Breast epithelium (tissue), 4 donors: ENCODE measurements around the gene SDR39U1. TPM values are rescaled to one million over a fixed set of nuclear protein-coding genes. Genes with fewer than 3 reads are reported as not detected.

Source experiments
- DNase-seq, 2 donors: peaks; one replicate each; pipeline ENCODE4 v3.0.0-alpha.2; 2019; ENCODE audit warnings: low spot score in 2 of 2
- H3K27ac ChIP-seq, 2 donors: fragments of 200-600 bp; sonication (generic) in 1 of 2; one replicate each; pipeline ENCODE4 v1.5.1; 2016 to 2019; ENCODE audit warnings: mild to moderate bottlenecking in 1 of 2
- H3K27me3 ChIP-seq, 2 donors: fragments of 200-600 bp; sonication (generic) in 1 of 2; one replicate each; pipeline versions ENCODE4 v1.5.1 to v1.6.0; 2017 to 2019; ENCODE audit warnings: control low read depth in 1 of 2, mild to moderate bottlenecking in 1 of 2
- H3K36me3 ChIP-seq: fragments of 200-600 bp; one replicate; pipeline ENCODE4 v1.5.1; 2019
- H3K4me1 ChIP-seq, 2 donors: fragments of 200-600 bp; sonication (generic); one replicate each; pipeline ENCODE4 v1.5.1; 2016 to 2019; ENCODE audit warnings: control low read depth in 1 of 2
- H3K4me3 ChIP-seq, 3 donors: fragments of 200-600 bp; sonication (generic); 1 replicate in 2 of 3; 2 replicates in 1 of 3; pipeline ENCODE4 v1.5.1; 2016 to 2019; ENCODE audit warnings: mild to moderate bottlenecking in 3 of 3, moderate library complexity in 2 of 3
- H3K9me3 ChIP-seq, 2 donors: fragments of 200-600 bp; sonication (generic) in 1 of 2; one replicate each; pipeline ENCODE4 v1.5.1; 2016 to 2019; ENCODE audit warnings: control low read depth in 1 of 2
- POLR2A ChIP-seq: fragments of 450-650 bp; IDR thresholded peaks from one replicate; pipeline ENCODE4 v1.6.1; 2016; ENCODE audit warnings: antibody characterized with exemption, mild to moderate bottlenecking, moderate library complexity
- POLR2AphosphoS5 ChIP-seq, 3 donors: sonication (generic); formaldehyde crosslinking; IDR thresholded peaks; one replicate each; pipeline ENCODE4 v1.6.1; 2017; ENCODE audit warnings: antibody characterized with exemption in 3 of 3
- intact Hi-C: fragments of 100-400 bp; cut with DNase I; formaldehyde crosslinking; loops from one replicate; pipeline ENCODE4 v1.15.1; 2023; ENCODE audit warnings: low total_unique reads
- total RNA-seq, 3 donors: library from RNA; depleted of rRNA; stranded (reverse); fragments of >200 nt; gene quantifications; one replicate each; pipeline ENCODE4 v1.1.0, GENCODE V29; 2016
- TF ChIP-seq, protein P1 (sequence below), 3 donors: fragments of 450-650 bp; IDR thresholded peaks; one replicate each; pipeline ENCODE4 v1.5.1; 2016 to 2017; ENCODE audit warnings: antibody characterized with exemption in 3 of 3, mild to moderate bottlenecking in 3 of 3, moderate library complexity in 3 of 3

Gene SDR39U1
- total RNA-seq, 3 donors from 2014 or later, result 42.1 to 63.4 (median 53.4) TPM

- H3K9me3 ChIP-seq, result no peaks in the 10 kb centered on the region
- TF ChIP-seq POLR2A (no peak), POLR2AphosphoS5 (IDR thresholded peaks at IDR 0.05) (no peak)
- TF ChIP-seq, protein P1, sequence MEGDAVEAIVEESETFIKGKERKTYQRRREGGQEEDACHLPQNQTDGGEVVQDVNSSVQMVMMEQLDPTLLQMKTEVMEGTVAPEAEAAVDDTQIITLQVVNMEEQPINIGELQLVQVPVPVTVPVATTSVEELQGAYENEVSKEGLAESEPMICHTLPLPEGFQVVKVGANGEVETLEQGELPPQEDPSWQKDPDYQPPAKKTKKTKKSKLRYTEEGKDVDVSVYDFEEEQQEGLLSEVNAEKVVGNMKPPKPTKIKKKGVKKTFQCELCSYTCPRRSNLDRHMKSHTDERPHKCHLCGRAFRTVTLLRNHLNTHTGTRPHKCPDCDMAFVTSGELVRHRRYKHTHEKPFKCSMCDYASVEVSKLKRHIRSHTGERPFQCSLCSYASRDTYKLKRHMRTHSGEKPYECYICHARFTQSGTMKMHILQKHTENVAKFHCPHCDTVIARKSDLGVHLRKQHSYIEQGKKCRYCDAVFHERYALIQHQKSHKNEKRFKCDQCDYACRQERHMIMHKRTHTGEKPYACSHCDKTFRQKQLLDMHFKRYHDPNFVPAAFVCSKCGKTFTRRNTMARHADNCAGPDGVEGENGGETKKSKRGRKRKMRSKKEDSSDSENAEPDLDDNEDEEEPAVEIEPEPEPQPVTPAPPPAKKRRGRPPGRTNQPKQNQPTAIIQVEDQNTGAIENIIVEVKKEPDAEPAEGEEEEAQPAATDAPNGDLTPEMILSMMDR (IDR thresholded peaks at IDR 0.05), result no peak
- intact Hi-C loops, result no loop called here
- H3K4me3 ChIP-seq, result no peak overlapping the region
- H3K36me3 ChIP-seq, result no peaks in the 10 kb centered on the region
- H3K4me1 ChIP-seq, result peaks cover 0 to 19% of the 10 kb centered on the region in 2 donors
- peak overlapping the region; percentile 57 to 77 for H3K27ac ChIP-seq
- no peak for DNase-seq
- H3K27me3 ChIP-seq, result no peaks in the 10 kb centered on the region
Observed at GRCh38 chr14:24437736-24438067, 4.9 kb downstream of the SDR39U1 start.

GRCh38 chr14:24437020-24437735, 5.4 kb downstream of the SDR39U1 start:
- no peak for DNase-seq
- Histone ChIP-seq H3K9me3 (no peaks in the 10 kb centered on the region), H3K4me3 (no peak overlapping the region), H3K27ac (peak overlapping the region; percentile 57 to 77), H3K36me3 (no peaks in the 10 kb centered on the region), H3K4me1 (peaks cover 0 to 21% of the 10 kb centered on the region in 2 donors), H3K27me3 (no peaks in the 10 kb centered on the region)
- TF ChIP-seq, protein P1 (IDR thresholded peaks at IDR 0.05), result no peak
- TF ChIP-seq POLR2AphosphoS5 (IDR thresholded peaks at IDR 0.05), result no peak
- TF ChIP-seq POLR2A, result no peak
- intact Hi-C loops, result no loop called here

GRCh38 chr14:24436355-24437019, 6.1 kb downstream of the SDR39U1 start:
- DNase-seq, result no peak
- TF ChIP-seq, protein P1 (IDR thresholded peaks at IDR 0.05), result peak; percentile 75 to 89 (median 88)
- TF ChIP-seq POLR2A (no peak), POLR2AphosphoS5 (IDR thresholded peaks at IDR 0.05) (peak in 2 of 3 donors; percentile 57 to 61)
- Histone ChIP-seq H3K4me1 (peaks cover 0 to 18% of the 10 kb centered on the region in 2 donors), H3K9me3 (no peaks in the 10 kb centered on the region), H3K27ac (peak overlapping the region; percentile 57 to 77), H3K36me3 (no peaks in the 10 kb centered on the region), H3K4me3 (no peak overlapping the region), H3K27me3 (no peaks in the 10 kb centered on the region)
- intact Hi-C loops, result no loop called here

DNA sequence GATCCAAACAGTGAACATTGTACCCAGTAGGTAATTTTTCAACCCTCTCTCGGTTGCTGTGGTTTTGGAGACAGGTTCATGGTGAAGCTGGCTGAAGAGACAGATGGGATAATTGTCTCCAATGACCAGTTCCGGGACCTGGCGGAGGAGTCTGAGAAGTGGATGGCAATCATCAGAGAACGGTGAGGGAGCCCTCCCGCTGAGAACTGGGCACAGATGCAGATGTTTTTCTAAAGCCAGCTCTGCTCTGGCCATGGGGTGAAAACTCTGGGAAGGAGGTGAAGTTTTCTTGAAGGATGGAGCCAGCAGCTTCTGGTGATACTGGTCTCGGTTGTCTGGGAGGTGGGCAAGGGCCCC, 6.6 kb downstream of the SDR39U1 start:
- no peak for DNase-seq
- intact Hi-C loops, result no loop called here
- TF ChIP-seq, protein P1 (IDR thresholded peaks at IDR 0.05), result no peak
- TF ChIP-seq POLR2AphosphoS5 (IDR thresholded peaks at IDR 0.05) (no peak), POLR2A (no peak)
- Histone ChIP-seq H3K4me3 (no peak overlapping the region), H3K4me1 (peaks cover 0 to 20% of the 10 kb centered on the region in 2 donors), H3K27ac (peak overlapping the region; percentile 57 to 77), H3K27me3 (no peaks in the 10 kb centered on the region), H3K9me3 (no peaks in the 10 kb centered on the region), H3K36me3 (no peaks in the 10 kb centered on the region)

- Histone ChIP-seq H3K27ac (peak overlapping the region; percentile 25 to 77), H3K4me1 (peaks cover 0 to 17% of the 10 kb centered on the region in 2 donors)
- DNase-seq, result no peak
Observed at GRCh38 chr14:24435192-24435810, 7.3 kb downstream of the SDR39U1 start.

More at GRCh38 chr14:24435192-24435810, 7.3 kb downstream of the SDR39U1 start:
- no peak overlapping the region for H3K4me3 ChIP-seq
- no peaks in the 10 kb centered on the region for H3K9me3 ChIP-seq
- H3K36me3 ChIP-seq, result no peaks in the 10 kb centered on the region
- no peak for TF ChIP-seq POLR2AphosphoS5 (IDR thresholded peaks at IDR 0.05)
- no peak for TF ChIP-seq POLR2A
- TF ChIP-seq, protein P1 (IDR thresholded peaks at IDR 0.05), result no peak
- intact Hi-C loops, result no loop called here
- no peaks in the 10 kb centered on the region for H3K27me3 ChIP-seq
